Measurements from ENCODE around the gene DNAJC17. TPM values are rescaled to one million over a fixed set of nuclear protein-coding genes. Genes with fewer than 3 reads are reported as not detected.

The DNAJC17 gene
- total RNA-seq, 1 experiment from 2014 or later: 39.3 TPM

- Histone ChIP-seq H3K9me3 (ENCODE audit: control insufficient read depth, insufficient read depth, low read depth, low read length) (no peaks in the 10 kb centered on the region), H3K27me3 (ENCODE audit: control insufficient read depth, insufficient read depth, low read length) (peaks cover 5% of the 10 kb centered on the region; the same call in 1 of the 2 replicates), H3K4me3 (ENCODE audit: low read depth in 2 of 2, low read length in 2 of 2) (no peak overlapping the region), H3K27ac (ENCODE audit: low read length) (no peak overlapping the region; the same call in 1 of the 2 replicates), H3K4me1 (ENCODE audit: control insufficient read depth, insufficient read depth, low read length) (peaks cover 3% of the 10 kb centered on the region; the same call in 1 of the 2 replicates), H3K36me3 (ENCODE audit: control insufficient read depth, insufficient read depth, low read length) (peaks cover 2% of the 10 kb centered on the region; the same call in 1 of the 2 replicates)
- intact Hi-C loops (cut with micrococcal nuclease; ENCODE audit: unreplicated experiment): no loop called here
- BruUV-seq (replicated peaks): no TSS peak
- ATAC-seq (peak; percentile 44; the same call in 1 of the 2 replicates), DNase-seq (ENCODE audit: low read depth, low spot score) (no peak)
- ChIA-PET CTCF (no interaction called here), POLR2A (interaction anchor here (0.6 kb wide), 1 partner anchor 40 kb away, joined by 6 read pairs; no protein-coding TSS in a partner anchor)
- in situ Hi-C loops (cut with HindIII; ENCODE audit: low pct_unique_long_range_greater_than_20kb, low sequenced_read_pairs): no loop called here
- TF ChIP-seq POLR2AphosphoS5 (IDR thresholded peaks at IDR 0.05; ENCODE audit: low read depth, low read length) (no peak), SIN3A (IDR thresholded peaks at IDR 0.05; ENCODE audit: borderline replicate concordance, insufficient read depth, low read depth, low read length) (no peak), CTCF (IDR thresholded peaks at IDR 0.05) (no peak), REST (IDR thresholded peaks at IDR 0.05; ENCODE audit: insufficient read depth in 1 of 2, low read depth in 2 of 2, low read length in 1 of 2) (no peak), TCF7L2 (IDR thresholded peaks at IDR 0.05; ENCODE audit: low read depth, low read length) (no peak)
Measured at GRCh38 chr15:40845511-40846284, 38.4 kb upstream of the DNAJC17 start.

- no peak for ATAC-seq
- Histone ChIP-seq H3K27me3 (ENCODE audit: control insufficient read depth, insufficient read depth, low read length) (peaks cover 5% of the 10 kb centered on the region; the same call in 1 of the 2 replicates), H3K9me3 (ENCODE audit: control insufficient read depth, insufficient read depth, low read depth, low read length) (no peaks in the 10 kb centered on the region), H3K4me3 (ENCODE audit: low read depth in 2 of 2, low read length in 2 of 2) (peak overlapping the region; percentile 43 to 53), H3K36me3 (ENCODE audit: control insufficient read depth, insufficient read depth, low read length) (peaks cover 2% of the 10 kb centered on the region; the same call in 1 of the 2 replicates), H3K4me1 (ENCODE audit: control insufficient read depth, insufficient read depth, low read length) (peaks cover 3% of the 10 kb centered on the region; the same call in 1 of the 2 replicates), H3K27ac (ENCODE audit: low read length) (no peak overlapping the region; the same call in 1 of the 2 replicates)
- in situ Hi-C loops (cut with HindIII; ENCODE audit: low pct_unique_long_range_greater_than_20kb, low sequenced_read_pairs): no loop called here
- TF ChIP-seq CTCF (IDR thresholded peaks at IDR 0.05) (no peak), REST (IDR thresholded peaks at IDR 0.05; ENCODE audit: insufficient read depth in 1 of 2, low read depth in 2 of 2, low read length in 1 of 2) (no peak)
- ChIA-PET CTCF (interaction anchor here (1.1 kb wide), 1 partner anchor 14 kb away, joined by 3 read pairs; no protein-coding TSS in a partner anchor), POLR2A (no interaction called here)
- DNase-seq (ENCODE audit: low read depth, low spot score): no peak
- intact Hi-C loops (cut with micrococcal nuclease; ENCODE audit: unreplicated experiment): no loop called here
- BruUV-seq (replicated peaks): no TSS peak
Measured at GRCh38 chr15:40845036-40845435, 37.8 kb upstream of the DNAJC17 start.
